Measurements from ENCODE around the gene CHST15.

The CHST15 gene

GRCh38 chr10:124062390-124062789, 31.0 kb downstream of the CHST15 start:
- TF ChIP-seq EZH2 (IDR thresholded peaks at IDR 0.05; ENCODE audit: borderline replicate concordance, low read depth, low read length, severe bottlenecking) (no peak), CTCF (IDR thresholded peaks at IDR 0.05; ENCODE audit: borderline replicate concordance, extremely low read depth, low read length, poor library complexity, severe bottlenecking) (no peak)
- peaks cover 34% of the 10 kb centered on the region for H3K4me1 ChIP-seq (ENCODE audit: insufficient read depth, low read length)
- no peaks in the 10 kb centered on the region for H3K27me3 ChIP-seq (ENCODE audit: insufficient read depth, low read length, poor library complexity)
- no peak overlapping the region for H3K4me2 ChIP-seq (ENCODE audit: insufficient read depth, low read length)
- H3K4me3 ChIP-seq (ENCODE audit: low read depth in 1 of 2, low read length in 2 of 2): no peak overlapping the region
- ATAC-seq (ENCODE audit: insufficient read depth, low read depth) (no peak), DNase-seq (no peak)
- no peaks in the 10 kb centered on the region for H3K79me2 ChIP-seq (ENCODE audit: insufficient read depth, low read length)
- no peak overlapping the region for H2AFZ ChIP-seq (ENCODE audit: low read depth, low read length)
- H3K27ac ChIP-seq (ENCODE audit: low read length): no peak overlapping the region
- H3K9ac ChIP-seq (ENCODE audit: low read depth, low read length): no peak overlapping the region
- no peaks in the 10 kb centered on the region for H3K36me3 ChIP-seq (ENCODE audit: insufficient read depth, low read length)
- H4K20me1 ChIP-seq (ENCODE audit: insufficient read depth, low read length): no peaks in the 10 kb centered on the region
- no peaks in the 10 kb centered on the region for H3K9me3 ChIP-seq (ENCODE audit: insufficient read depth, low read length, severe bottlenecking)

GRCh38 chr10:124061030-124061429, 32.4 kb downstream of the CHST15 start:
- Histone ChIP-seq H3K4me2 (ENCODE audit: insufficient read depth, low read length) (no peak overlapping the region), H3K9me3 (ENCODE audit: insufficient read depth, low read length, severe bottlenecking) (no peaks in the 10 kb centered on the region), H3K27ac (ENCODE audit: low read length) (no peak overlapping the region), H3K9ac (ENCODE audit: low read depth, low read length) (no peak overlapping the region), H3K79me2 (ENCODE audit: insufficient read depth, low read length) (no peaks in the 10 kb centered on the region), H4K20me1 (ENCODE audit: insufficient read depth, low read length) (no peaks in the 10 kb centered on the region), H3K4me3 (ENCODE audit: low read depth in 1 of 2, low read length in 2 of 2) (no peak overlapping the region), H3K27me3 (ENCODE audit: insufficient read depth, low read length, poor library complexity) (no peaks in the 10 kb centered on the region), H3K4me1 (ENCODE audit: insufficient read depth, low read length) (peaks cover 23% of the 10 kb centered on the region), H2AFZ (ENCODE audit: low read depth, low read length) (no peak overlapping the region), H3K36me3 (ENCODE audit: insufficient read depth, low read length) (no peaks in the 10 kb centered on the region)
- TF ChIP-seq CTCF (IDR thresholded peaks at IDR 0.05; ENCODE audit: borderline replicate concordance, extremely low read depth, low read length, poor library complexity, severe bottlenecking) (no peak), EZH2 (IDR thresholded peaks at IDR 0.05; ENCODE audit: borderline replicate concordance, low read depth, low read length, severe bottlenecking) (no peak)
- DNase-seq: no peak
- ATAC-seq (ENCODE audit: insufficient read depth, low read depth): no peak

- Histone ChIP-seq H3K79me2 (ENCODE audit: insufficient read depth, low read length) (no peaks in the 10 kb centered on the region), H3K4me3 (ENCODE audit: low read depth in 1 of 2, low read length in 2 of 2) (no peak overlapping the region), H3K4me2 (ENCODE audit: insufficient read depth, low read length) (no peak overlapping the region), H3K9ac (ENCODE audit: low read depth, low read length) (no peak overlapping the region), H2AFZ (ENCODE audit: low read depth, low read length) (no peak overlapping the region), H4K20me1 (ENCODE audit: insufficient read depth, low read length) (no peaks in the 10 kb centered on the region), H3K36me3 (ENCODE audit: insufficient read depth, low read length) (no peaks in the 10 kb centered on the region), H3K4me1 (ENCODE audit: insufficient read depth, low read length) (peaks cover 15% of the 10 kb centered on the region), H3K27me3 (ENCODE audit: insufficient read depth, low read length, poor library complexity) (no peaks in the 10 kb centered on the region), H3K27ac (ENCODE audit: low read length) (no peak overlapping the region), H3K9me3 (ENCODE audit: insufficient read depth, low read length, severe bottlenecking) (no peaks in the 10 kb centered on the region)
- DNase-seq (no peak), ATAC-seq (ENCODE audit: insufficient read depth, low read depth) (no peak)
- TF ChIP-seq CTCF (IDR thresholded peaks at IDR 0.05; ENCODE audit: borderline replicate concordance, extremely low read depth, low read length, poor library complexity, severe bottlenecking): no peak
Observed at GRCh38 chr10:124060148-124060720, 33.2 kb downstream of the CHST15 start.

GRCh38 chr10:124059551-124059950, 33.8 kb downstream of the CHST15 start:
- Histone ChIP-seq H4K20me1 (ENCODE audit: insufficient read depth, low read length) (no peaks in the 10 kb centered on the region), H3K27ac (ENCODE audit: low read length) (no peak overlapping the region)

More at GRCh38 chr10:124059551-124059950, 33.8 kb downstream of the CHST15 start:
- H3K36me3 ChIP-seq (ENCODE audit: insufficient read depth, low read length): no peaks in the 10 kb centered on the region
- no peaks in the 10 kb centered on the region for H3K9me3 ChIP-seq (ENCODE audit: insufficient read depth, low read length, severe bottlenecking)
- no peak overlapping the region for H3K4me3 ChIP-seq (ENCODE audit: low read depth in 1 of 2, low read length in 2 of 2)
- H3K9ac ChIP-seq (ENCODE audit: low read depth, low read length): no peak overlapping the region
- H3K4me2 ChIP-seq (ENCODE audit: insufficient read depth, low read length): no peak overlapping the region
- DNase-seq (no peak), ATAC-seq (ENCODE audit: insufficient read depth, low read depth) (no peak)
- no peaks in the 10 kb centered on the region for H3K27me3 ChIP-seq (ENCODE audit: insufficient read depth, low read length, poor library complexity)
- TF ChIP-seq CTCF (IDR thresholded peaks at IDR 0.05; ENCODE audit: borderline replicate concordance, extremely low read depth, low read length, poor library complexity, severe bottlenecking): no peak
- TF ChIP-seq EZH2 (IDR thresholded peaks at IDR 0.05; ENCODE audit: borderline replicate concordance, low read depth, low read length, severe bottlenecking): no peak
- H2AFZ ChIP-seq (ENCODE audit: low read depth, low read length): no peak overlapping the region
- peaks cover 8% of the 10 kb centered on the region for H3K4me1 ChIP-seq (ENCODE audit: insufficient read depth, low read length)
- H3K79me2 ChIP-seq (ENCODE audit: insufficient read depth, low read length): no peaks in the 10 kb centered on the region
